GM12878 (cell line): ENCODE results near the gene NTM.

Source experiments
- ATF7 ChIP-seq: fragments of 450-650 bp; IDR thresholded peaks from 2 replicates; pipeline ENCODE4 v1.6.1; 2016; ENCODE audit warnings: low read depth, mild to moderate bottlenecking
- GATAD2B ChIP-seq: fragments of 450-650 bp; conservative IDR thresholded peaks from 2 replicates; pipeline ENCODE4 v1.6.1; 2017; ENCODE audit warnings: low read depth, mild to moderate bottlenecking, moderate library complexity
- SMC3 ChIP-seq: IDR thresholded peaks from 2 replicates; pipeline ENCODE4 v1.6.1; 2011; ENCODE audit warnings: low read length, improper control_type of control experiment, borderline replicate concordance
- TF ChIP-seq, protein P1 (sequence below): IDR thresholded peaks from 2 replicates; pipeline ENCODE4 v1.6.1; 2012; ENCODE audit warnings: low read depth, low read length, improper control_type of control experiment

DNA sequence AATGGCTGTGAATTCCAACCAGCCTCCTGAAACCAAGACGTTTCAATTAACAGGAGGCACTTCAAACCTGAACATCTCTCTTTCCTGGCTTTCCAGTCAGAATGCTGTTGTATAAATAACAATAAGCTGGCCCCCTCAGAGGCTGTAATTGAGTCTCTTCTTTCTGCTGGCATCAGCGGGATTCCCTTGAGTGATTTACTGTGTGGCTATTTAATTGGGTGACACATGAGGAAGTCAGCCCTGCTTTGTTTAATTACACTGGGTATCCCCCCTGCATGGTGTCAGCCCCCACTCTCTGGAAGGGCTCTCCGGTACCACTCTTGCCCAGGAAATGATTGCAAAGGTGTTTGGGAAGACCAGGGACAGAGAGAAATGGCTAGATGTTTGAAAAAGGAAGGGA, 101.6 kb downstream of the NTM start:
- TF ChIP-seq, protein P1, sequence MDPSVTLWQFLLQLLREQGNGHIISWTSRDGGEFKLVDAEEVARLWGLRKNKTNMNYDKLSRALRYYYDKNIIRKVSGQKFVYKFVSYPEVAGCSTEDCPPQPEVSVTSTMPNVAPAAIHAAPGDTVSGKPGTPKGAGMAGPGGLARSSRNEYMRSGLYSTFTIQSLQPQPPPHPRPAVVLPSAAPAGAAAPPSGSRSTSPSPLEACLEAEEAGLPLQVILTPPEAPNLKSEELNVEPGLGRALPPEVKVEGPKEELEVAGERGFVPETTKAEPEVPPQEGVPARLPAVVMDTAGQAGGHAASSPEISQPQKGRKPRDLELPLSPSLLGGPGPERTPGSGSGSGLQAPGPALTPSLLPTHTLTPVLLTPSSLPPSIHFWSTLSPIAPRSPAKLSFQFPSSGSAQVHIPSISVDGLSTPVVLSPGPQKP, result no peak
- TF ChIP-seq GATAD2B (no peak), SMC3 (no peak), ATF7 (no peak)
